ENCODE data around the gene NKX6-1.

Gene NKX6-1

DNA sequence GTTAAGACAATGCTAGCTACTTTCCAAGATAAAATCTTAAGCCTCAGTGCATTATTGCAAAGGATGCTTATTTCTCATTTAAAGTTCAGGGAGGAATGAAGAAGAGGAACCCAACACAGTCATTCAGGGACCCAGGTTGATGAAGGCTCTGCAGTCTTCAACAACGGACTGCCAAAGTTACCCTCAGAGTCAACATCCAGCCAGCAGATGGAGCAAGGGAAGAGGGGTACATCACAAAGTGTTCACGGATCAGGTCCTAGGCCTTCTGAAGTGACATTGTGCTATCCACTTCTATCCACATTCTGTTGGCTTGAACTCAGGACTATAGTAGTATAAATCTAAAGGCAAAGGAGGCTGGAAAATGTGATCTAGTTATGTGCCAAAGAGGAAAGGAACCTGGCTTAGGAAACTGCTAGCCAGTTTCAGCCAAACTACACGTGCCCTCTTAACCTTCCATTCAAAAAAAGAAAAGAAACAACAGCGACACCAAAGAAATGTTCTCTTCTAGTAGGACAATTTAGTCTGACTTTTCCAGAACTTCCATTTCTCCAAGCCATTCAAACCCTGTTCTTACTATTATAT is 28.8 kb downstream of the NKX6-1 start:
- DNase-seq (ENCODE audit: insufficient read length) (no peak), FAIRE-seq (peak; percentile 24)
- TF ChIP-seq TAF1 (IDR thresholded peaks at IDR 0.05; ENCODE audit: borderline replicate concordance, low read depth, low read length) (no peak), POLR2A (IDR thresholded peaks at IDR 0.05; ENCODE audit: low read depth, low read length) (no peak), POLR2AphosphoS5 (IDR thresholded peaks at IDR 0.05; ENCODE audit: low read depth, low read length) (no peak)

DNA sequence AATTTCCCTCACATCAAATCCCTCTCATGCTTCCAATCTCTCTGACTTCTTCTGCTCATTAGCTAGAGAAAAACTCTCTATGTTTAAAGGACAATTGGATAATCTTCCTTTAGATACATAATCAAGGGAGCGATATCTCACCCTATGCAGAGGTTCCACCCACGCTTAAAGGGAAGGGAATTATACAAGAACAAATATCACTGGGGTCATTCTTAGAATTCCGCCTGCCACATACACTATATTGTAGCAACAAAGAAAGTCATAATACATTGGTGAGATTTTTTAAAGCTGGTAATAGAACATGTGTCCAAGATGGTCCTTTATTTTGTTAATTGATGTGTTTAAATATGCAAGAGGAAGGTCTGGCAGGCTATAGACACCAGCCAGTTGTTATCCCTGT is 31.5 kb downstream of the NKX6-1 start:
- no peak for TF ChIP-seq POLR2A (IDR thresholded peaks at IDR 0.05; ENCODE audit: low read depth, low read length)
- TF ChIP-seq POLR2AphosphoS5 (IDR thresholded peaks at IDR 0.05; ENCODE audit: low read depth, low read length) = no peak
- TF ChIP-seq TAF1 (IDR thresholded peaks at IDR 0.05; ENCODE audit: borderline replicate concordance, low read depth, low read length) = no peak
- DNase-seq (ENCODE audit: insufficient read length) (no peak), FAIRE-seq (no peak)

DNA sequence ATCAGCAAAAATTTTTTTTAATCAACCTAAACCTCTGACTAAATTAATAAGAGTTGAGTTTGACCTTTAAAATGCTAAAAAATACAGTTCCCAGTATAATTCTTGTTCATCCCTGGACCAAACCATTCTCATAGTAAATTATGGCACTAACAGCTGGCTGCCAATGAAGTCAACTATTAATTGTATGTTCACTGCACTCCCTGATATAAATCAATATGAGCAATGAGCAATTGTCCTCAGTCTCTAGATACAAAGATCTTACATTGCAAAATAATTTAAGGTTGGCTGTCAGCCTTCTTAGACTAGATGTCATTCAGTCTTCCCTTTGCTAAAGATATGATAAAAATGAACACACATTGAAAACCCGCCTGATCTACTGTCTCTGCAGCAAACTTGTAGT is 39.3 kb downstream of the NKX6-1 start:
- no peak for DNase-seq (ENCODE audit: insufficient read length)
- TF ChIP-seq POLR2AphosphoS5 (IDR thresholded peaks at IDR 0.05; ENCODE audit: low read depth, low read length) (no peak), POLR2A (IDR thresholded peaks at IDR 0.05; ENCODE audit: low read depth, low read length) (no peak), TAF1 (IDR thresholded peaks at IDR 0.05; ENCODE audit: borderline replicate concordance, low read depth, low read length) (no peak)
- no peak for FAIRE-seq

DNA sequence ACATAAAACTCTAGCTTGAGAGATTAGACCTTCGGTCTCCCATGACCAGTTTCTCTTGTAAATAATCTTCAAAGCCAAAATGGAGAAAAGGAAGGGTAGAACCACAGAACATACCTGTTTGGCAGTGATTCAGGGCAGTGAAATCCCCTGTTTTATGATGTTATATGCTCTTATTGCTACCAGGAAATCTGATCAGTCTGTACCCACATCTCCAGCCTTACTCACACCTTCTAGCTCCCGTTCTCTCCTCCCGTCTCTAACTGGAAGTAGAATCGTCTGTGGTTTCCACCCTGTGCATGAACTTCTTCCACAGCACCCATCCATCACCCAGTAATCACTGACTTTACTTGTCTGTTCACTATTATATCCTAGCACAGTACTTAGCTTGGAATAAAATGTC is 42.9 kb downstream of the NKX6-1 start:
- no peak for DNase-seq (ENCODE audit: insufficient read length)
- TF ChIP-seq TAF1 (IDR thresholded peaks at IDR 0.05; ENCODE audit: borderline replicate concordance, low read depth, low read length) = no peak
- no peak for TF ChIP-seq POLR2AphosphoS5 (IDR thresholded peaks at IDR 0.05; ENCODE audit: low read depth, low read length)
- no peak for TF ChIP-seq POLR2A (IDR thresholded peaks at IDR 0.05; ENCODE audit: low read depth, low read length)
- FAIRE-seq = no peak

DNA sequence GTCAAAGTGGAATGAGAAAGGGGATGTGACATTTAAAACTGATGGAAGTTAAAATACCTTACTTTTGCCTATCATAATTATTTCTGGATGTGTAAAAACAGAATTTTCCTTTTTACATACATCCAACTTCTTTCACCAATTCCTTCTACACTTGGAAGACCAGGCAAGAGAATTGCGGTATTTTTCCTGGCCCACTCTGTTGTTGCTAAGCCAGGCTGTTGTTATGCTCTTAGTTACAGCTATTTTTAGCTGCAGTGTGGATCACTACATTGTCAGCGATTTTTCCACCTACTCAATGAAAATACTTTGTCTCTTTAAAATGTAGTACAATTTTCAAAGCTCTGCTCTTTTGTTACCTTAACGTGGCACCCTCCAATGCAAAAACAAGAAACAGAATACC is 43.4 kb downstream of the NKX6-1 start:
- DNase-seq (ENCODE audit: insufficient read length) = no peak
- FAIRE-seq = no peak
- TF ChIP-seq POLR2A (IDR thresholded peaks at IDR 0.05; ENCODE audit: low read depth, low read length) (no peak), POLR2AphosphoS5 (IDR thresholded peaks at IDR 0.05; ENCODE audit: low read depth, low read length) (no peak), TAF1 (IDR thresholded peaks at IDR 0.05; ENCODE audit: borderline replicate concordance, low read depth, low read length) (no peak)

DNA sequence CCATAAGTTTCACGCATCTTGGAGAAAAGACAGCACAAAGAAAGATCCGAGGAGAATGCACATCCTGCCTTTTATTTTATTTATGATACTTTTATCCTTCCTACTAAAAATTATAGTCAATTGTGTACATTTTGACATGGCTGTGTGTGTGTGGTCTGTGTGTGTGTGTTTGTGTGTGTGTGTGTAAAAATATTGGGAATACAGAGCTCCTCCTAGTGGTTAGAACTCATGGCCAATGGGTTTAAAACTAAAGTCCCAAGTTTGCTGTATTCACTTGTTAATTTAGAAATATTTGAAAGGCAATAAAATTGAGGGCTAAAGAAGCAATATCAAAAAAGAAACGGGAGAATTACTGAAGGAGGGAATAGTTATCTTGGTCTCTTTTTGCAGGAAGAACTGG is 47.5 kb downstream of the NKX6-1 start:
- no peak for DNase-seq (ENCODE audit: insufficient read length)
- no peak for FAIRE-seq
- TF ChIP-seq POLR2A (IDR thresholded peaks at IDR 0.05; ENCODE audit: low read depth, low read length) (no peak), TAF1 (IDR thresholded peaks at IDR 0.05; ENCODE audit: borderline replicate concordance, low read depth, low read length) (no peak), POLR2AphosphoS5 (IDR thresholded peaks at IDR 0.05; ENCODE audit: low read depth, low read length) (no peak)

DNA sequence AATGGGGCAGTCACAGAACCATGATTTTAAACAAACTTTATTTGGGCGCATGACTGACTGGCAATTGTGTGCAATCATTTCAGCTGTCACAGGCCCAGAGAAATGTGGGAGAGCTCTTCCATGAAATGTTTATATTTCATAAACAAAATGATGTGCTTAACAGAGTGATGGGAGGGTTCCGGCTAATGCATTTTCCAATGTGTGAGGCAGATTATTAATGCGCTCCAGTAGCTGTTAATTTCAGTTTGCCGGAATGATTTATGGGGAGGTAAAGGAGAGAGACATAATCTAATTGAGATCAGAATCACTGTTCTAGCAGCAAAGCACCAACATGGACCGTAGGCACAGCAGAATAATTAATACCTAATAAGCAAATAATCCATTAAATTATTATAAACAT is 55.6 kb downstream of the NKX6-1 start:
- FAIRE-seq (no peak), DNase-seq (ENCODE audit: insufficient read length) (no peak)
- TF ChIP-seq TAF1 (IDR thresholded peaks at IDR 0.05; ENCODE audit: borderline replicate concordance, low read depth, low read length) = no peak
- no peak for TF ChIP-seq POLR2A (IDR thresholded peaks at IDR 0.05; ENCODE audit: low read depth, low read length)
- TF ChIP-seq POLR2AphosphoS5 (IDR thresholded peaks at IDR 0.05; ENCODE audit: low read depth, low read length) = no peak

DNA sequence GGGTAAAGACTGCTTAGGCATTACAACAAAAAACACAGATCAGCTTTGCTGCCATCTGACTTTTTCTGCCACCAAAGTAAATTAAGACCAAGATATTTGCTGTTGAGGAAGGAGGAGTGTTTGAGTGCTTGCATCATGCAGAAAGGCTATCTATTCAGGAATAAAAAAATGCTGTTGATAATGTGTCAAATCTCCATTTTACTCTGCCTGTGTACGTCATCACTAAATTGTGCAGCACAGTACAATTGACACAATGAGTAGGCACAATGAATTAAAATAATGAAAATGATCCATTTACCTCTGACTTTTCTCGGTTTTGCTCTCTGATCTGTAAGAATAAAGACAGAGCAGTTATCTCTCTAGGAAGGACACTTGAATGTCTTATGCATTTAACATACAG is 56.3 kb downstream of the NKX6-1 start:
- DNase-seq (ENCODE audit: insufficient read length) (no peak), FAIRE-seq (no peak)
- TF ChIP-seq POLR2AphosphoS5 (IDR thresholded peaks at IDR 0.05; ENCODE audit: low read depth, low read length) (no peak), POLR2A (IDR thresholded peaks at IDR 0.05; ENCODE audit: low read depth, low read length) (no peak), TAF1 (IDR thresholded peaks at IDR 0.05; ENCODE audit: borderline replicate concordance, low read depth, low read length) (no peak)

Data from GM12892 (cell line).